GM12865 (cell line): ENCODE results near the gene GMPPB.

Experiments
- DNase-seq: peaks from one replicate; pipeline ENCODE4 v3.0.0; 2010; ENCODE audit warnings: low read depth
- H3K4me3 ChIP-seq: 2 replicates; pipeline ENCODE4 v1.5.1; 2011; ENCODE audit warnings: mild to moderate bottlenecking, low read depth, low read length, control low read depth
- TF ChIP-seq, protein P1 (sequence below): IDR thresholded peaks from 2 replicates; pipeline ENCODE4 v1.5.1; 2011; ENCODE audit warnings: low read length, control low read depth, low read depth, inconsistent platforms; ENCODE audit not compliant: insufficient read depth; ENCODE audit errors: missing control alignments

The GMPPB gene

DNA sequence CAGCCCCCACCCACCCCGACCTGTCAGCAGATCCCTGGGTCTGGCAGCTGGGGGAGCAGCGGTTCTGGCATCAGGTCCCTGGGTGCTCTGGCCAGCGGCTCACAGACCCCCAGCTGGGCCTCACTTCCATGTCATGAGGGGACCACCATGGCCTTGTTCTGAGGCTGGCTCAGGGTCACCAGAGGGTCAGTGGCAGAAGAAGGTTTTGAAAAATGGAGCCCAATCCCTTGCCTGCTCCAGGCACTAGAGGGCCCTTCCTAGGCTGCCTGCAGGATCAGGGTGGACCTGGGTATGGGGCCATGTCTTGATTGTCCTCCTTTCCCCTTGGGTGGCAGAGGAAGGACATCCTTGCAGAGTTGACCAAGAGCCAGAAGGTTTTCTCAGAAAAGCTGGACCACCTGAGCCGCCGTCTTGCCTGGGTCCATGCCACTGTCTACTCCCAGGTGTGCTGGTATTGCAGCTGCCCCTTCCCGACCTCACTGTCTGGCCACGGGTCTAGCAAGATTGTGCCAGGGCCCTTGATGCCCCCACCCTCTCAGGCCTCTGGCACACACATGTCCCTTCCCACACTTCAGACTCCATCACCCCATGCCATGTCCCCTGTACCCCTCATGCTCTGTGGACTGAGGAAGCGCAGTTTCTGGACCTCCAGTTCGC, 17.2 kb downstream of the GMPPB start:
- DNase-seq: no peak
- no peak overlapping the region for H3K4me3 ChIP-seq
- TF ChIP-seq, protein P1, sequence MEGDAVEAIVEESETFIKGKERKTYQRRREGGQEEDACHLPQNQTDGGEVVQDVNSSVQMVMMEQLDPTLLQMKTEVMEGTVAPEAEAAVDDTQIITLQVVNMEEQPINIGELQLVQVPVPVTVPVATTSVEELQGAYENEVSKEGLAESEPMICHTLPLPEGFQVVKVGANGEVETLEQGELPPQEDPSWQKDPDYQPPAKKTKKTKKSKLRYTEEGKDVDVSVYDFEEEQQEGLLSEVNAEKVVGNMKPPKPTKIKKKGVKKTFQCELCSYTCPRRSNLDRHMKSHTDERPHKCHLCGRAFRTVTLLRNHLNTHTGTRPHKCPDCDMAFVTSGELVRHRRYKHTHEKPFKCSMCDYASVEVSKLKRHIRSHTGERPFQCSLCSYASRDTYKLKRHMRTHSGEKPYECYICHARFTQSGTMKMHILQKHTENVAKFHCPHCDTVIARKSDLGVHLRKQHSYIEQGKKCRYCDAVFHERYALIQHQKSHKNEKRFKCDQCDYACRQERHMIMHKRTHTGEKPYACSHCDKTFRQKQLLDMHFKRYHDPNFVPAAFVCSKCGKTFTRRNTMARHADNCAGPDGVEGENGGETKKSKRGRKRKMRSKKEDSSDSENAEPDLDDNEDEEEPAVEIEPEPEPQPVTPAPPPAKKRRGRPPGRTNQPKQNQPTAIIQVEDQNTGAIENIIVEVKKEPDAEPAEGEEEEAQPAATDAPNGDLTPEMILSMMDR: no peak

DNA sequence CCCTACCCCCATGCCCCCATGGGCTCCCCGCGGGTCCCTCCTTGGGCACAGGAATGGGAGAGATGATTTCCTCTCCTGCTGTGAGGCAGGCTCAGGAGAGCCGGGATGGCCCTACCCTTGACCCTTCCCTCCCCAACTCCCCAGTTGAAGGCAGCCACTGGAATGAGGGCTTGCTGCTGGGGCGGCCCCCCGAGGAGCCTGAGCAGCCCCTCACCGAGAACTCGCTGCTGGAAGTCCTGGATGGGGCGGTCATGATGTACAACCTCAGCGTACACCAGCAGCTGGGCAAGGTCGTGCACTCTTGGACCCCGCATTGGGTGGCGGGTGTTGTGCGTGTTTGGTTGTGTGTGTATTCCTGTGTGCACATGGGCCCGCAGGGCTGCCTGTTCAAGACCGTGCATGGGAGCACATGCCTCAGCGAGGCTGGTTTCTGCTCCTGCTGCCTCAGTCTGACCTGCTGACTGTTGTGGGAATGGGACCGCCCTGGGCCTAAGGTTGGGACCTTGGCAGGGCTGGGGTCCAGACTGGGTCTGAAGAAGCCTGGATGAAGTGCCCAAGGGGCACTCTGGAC, 18.3 kb downstream of the GMPPB start:
- TF ChIP-seq, protein P1: no peak
- DNase-seq: no peak
- H3K4me3 ChIP-seq: no peak overlapping the region

DNA sequence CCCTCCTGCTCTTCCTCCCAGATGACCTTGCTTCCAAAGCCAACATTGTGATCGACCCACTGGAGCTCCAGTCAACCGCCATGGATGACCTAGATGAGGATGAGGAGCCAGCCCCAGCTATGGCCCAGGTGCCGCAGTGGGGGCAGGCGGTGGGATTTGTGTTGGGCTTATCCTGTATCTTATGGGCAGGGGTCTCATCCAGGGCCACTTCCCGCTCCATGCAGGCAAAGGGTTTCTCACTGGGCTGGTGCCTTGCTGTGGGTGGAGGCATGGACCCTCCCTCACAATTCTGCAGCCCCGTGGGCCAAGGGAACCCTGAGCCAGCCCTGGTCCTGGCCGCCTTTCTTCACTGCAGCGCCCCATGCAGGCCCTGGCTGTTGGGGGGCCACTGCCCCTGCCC, 19.1 kb downstream of the GMPPB start:
- DNase-seq: no peak
- TF ChIP-seq, protein P1: no peak
- H3K4me3 ChIP-seq: no peak overlapping the region

DNA sequence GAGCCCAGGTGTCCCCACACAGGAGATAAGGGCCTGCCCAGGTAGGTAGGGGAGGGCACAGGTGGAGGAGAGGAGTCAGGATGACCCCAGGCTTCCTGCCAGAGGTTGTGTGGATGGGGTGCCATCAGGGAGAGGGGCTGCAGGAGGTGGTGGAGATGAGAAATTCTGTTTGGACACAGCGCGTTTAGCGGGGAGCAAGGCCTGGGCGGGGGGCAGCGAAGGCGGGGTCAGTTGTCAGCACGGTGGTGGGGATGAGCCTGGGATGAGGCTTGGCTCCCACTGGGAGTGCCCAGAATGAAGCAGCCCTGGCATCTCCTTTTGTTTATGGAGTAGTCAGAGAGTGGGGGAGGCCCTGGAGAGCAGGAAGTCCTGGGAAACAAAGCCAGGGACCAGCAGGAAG, 19.8 kb downstream of the GMPPB start:
- DNase-seq: no peak
- no peak overlapping the region for H3K4me3 ChIP-seq
- TF ChIP-seq, protein P1: no peak

DNA sequence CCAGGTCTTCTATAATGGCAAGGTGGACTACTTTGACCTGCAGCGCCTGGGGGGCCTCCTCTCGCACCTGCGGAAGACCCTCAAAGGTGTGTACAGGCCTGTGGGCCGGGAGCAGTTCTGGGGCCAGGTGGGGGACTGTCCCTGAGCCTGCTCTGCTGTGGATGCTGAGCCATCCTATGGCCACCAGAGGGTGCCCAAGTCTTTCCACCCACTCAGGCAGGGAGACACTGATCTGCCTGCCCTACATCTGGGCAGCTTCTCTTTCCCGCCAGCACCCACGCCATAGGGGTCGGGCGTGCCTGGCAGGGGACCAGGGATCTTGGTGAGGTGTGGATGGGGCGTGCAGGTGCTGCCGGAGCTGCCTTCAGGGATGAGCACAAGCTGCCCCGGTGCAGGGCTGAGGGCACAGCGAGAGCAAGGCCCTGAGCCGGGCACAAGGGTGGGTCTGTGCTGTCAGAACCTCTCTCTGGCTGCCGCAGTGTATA, 20.3 kb downstream of the GMPPB start:
- TF ChIP-seq, protein P1: peak; percentile 87
- no peak overlapping the region for H3K4me3 ChIP-seq
- peak; percentile 74 for DNase-seq

DNA sequence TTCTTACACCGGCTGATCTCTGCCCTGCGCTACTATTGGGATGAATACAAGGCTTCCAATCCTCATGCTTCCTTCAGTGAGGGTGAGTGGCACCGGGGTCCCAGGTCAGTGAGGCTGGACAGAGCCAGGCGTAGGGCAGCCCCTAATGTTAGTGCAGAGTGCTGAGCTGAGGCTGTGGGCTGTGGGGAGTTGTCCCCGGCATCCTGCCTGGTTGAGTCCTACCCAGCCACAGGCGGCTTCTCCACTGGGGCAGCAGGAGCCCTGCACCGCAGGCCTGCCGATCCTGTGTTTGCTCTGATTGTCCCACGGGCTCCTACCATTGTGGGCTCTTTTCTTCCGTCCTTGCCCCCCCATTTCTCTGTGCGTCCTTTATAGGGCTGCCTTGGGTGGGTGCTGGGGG, 21.1 kb downstream of the GMPPB start:
- H3K4me3 ChIP-seq: no peak overlapping the region
- DNase-seq: no peak
- TF ChIP-seq, protein P1: no peak
